H1 (cell line): ENCODE results near the gene INKA2. TPM values are rescaled to one million over a fixed set of nuclear protein-coding genes. Genes with fewer than 3 reads are reported as not detected.

Experiments used
- CTCF ChIA-PET: fragments of 300-600 bp; sonication (Branson Sonifier 250); formaldehyde crosslinking; loops from one replicate; lab custom pipeline; 2021; ENCODE audit not compliant: partially characterized antibody; lab: Charles Lee
- POLR2A ChIA-PET: fragments of 300-600 bp; sonication (Branson Sonifier 250); formaldehyde crosslinking; loops from one replicate; lab custom pipeline; 2021; ENCODE audit warnings: inconsistent platforms; ENCODE audit not compliant: partially characterized antibody; lab: Charles Lee
- DNase-seq, 2 experiments: peaks; one replicate each; pipeline versions ENCODE4 v3.0.0 to v3.0.0-alpha.2; 2010 to 2022; ENCODE audit warnings: low spot score in 2 of 2, low read depth in 1 of 2, mixed read lengths in 1 of 2
- FAIRE-seq: peaks from 2 replicates; lab custom pipeline; 2011; peaks lifted over from hg19 to GRCh38; lab: Jason Lieb, UNC
- H2AFZ ChIP-seq: 2 replicates; pipeline ENCODE4 v1.8.1; 2012; ENCODE audit warnings: low read length, inconsistent platforms
- H2AK5ac ChIP-seq: 2 replicates; pipeline ENCODE4 v1.6.1; 2013; ENCODE audit warnings: low read depth, low read length
- H2BK120ac ChIP-seq: replicated peaks from 2 replicates; pipeline ENCODE3; 2013; ENCODE audit warnings: low read depth, low read length, inconsistent platforms
- H2BK12ac ChIP-seq: 2 replicates; pipeline ENCODE4 v1.6.1; 2013; ENCODE audit warnings: low read depth, low read length
- H2BK15ac ChIP-seq: 2 replicates; pipeline ENCODE4 v1.6.1; 2013; ENCODE audit warnings: low read length
- H2BK20ac ChIP-seq: 2 replicates; pipeline ENCODE4 v1.6.1; 2013; ENCODE audit warnings: low read length
- H2BK5ac ChIP-seq: 2 replicates; pipeline ENCODE4 v1.6.1; 2013; ENCODE audit warnings: low read depth, low read length
- H3K14ac ChIP-seq: 2 replicates; pipeline ENCODE4 v1.6.1; 2013; ENCODE audit warnings: inconsistent platforms; ENCODE audit not compliant: insufficient read length
- H3K18ac ChIP-seq: 2 replicates; pipeline ENCODE4 v1.6.1; 2013; ENCODE audit warnings: low read length; ENCODE audit errors: extremely low read depth
- H3K23ac ChIP-seq: 2 replicates; pipeline ENCODE4 v1.6.1; 2013; ENCODE audit warnings: inconsistent platforms; ENCODE audit not compliant: insufficient read length
- H3K23me2 ChIP-seq: 2 replicates; pipeline ENCODE4 v1.6.1; 2013; ENCODE audit warnings: low read depth, low read length
- H3K27ac ChIP-seq: 2 replicates; pipeline ENCODE4 v1.6.1; 2011; ENCODE audit warnings: low read depth, low read length, inconsistent platforms
- H3K27me3 ChIP-seq, 4 experiments: replicated peaks in 1 of 4; 1 replicate in 1 of 4; 2 replicates in 3 of 4; pipeline versions ENCODE4 v1.6.1 to v1.8.1; 2011 to 2013; ENCODE audit warnings: low read length in 3 of 4, mild to moderate bottlenecking in 3 of 4, inconsistent platforms in 2 of 4, mixed read lengths in 2 of 4, moderate library complexity in 1 of 4; ENCODE audit not compliant: control insufficient read depth in 3 of 4, insufficient read depth in 3 of 4; ENCODE audit errors: extremely low read depth in 1 of 4
- H3K36me3 ChIP-seq, 4 experiments: 2 replicates each; pipeline versions ENCODE4 v1.6.1 to v1.8.1; 2011 to 2013; ENCODE audit warnings: mild to moderate bottlenecking in 4 of 4, low read length in 3 of 4, moderate library complexity in 2 of 4, control low read depth in 1 of 4, inconsistent platforms in 1 of 4; ENCODE audit not compliant: insufficient read depth in 4 of 4, control insufficient read depth in 2 of 4
- H3K4ac ChIP-seq: replicated peaks from 2 replicates; pipeline ENCODE3; 2013; ENCODE audit warnings: low read length, low read depth, mixed read lengths, inconsistent platforms; ENCODE audit not compliant: insufficient read length
- H3K4me1 ChIP-seq, 4 experiments: replicated peaks in 1 of 4; 1 replicate in 1 of 4; 2 replicates in 3 of 4; pipeline versions ENCODE4 v1.6.1 to v1.8.1; 2011 to 2013; ENCODE audit warnings: low read length in 3 of 4, inconsistent platforms in 2 of 4, mixed read lengths in 1 of 4; ENCODE audit not compliant: insufficient read depth in 4 of 4, control insufficient read depth in 3 of 4
- H3K4me2 ChIP-seq, 2 experiments: 2 replicates each; pipeline versions ENCODE4 v1.6.1 to v1.8.1; 2011 to 2013; ENCODE audit warnings: low read depth in 2 of 2, low read length in 2 of 2, control low read depth in 1 of 2, inconsistent platforms in 1 of 2, mild to moderate bottlenecking in 1 of 2; ENCODE audit not compliant: insufficient read depth in 1 of 2
- H3K4me3 ChIP-seq, 4 experiments: fragments of 200-600, 300-600 bp in 1 of 4; sonication (generic), shearing (Covaris generic), sonication (Bioruptor Twin) in 1 of 4; 2 replicates each; pipeline versions ENCODE4 v1.5.1 to v1.8.1; 2011 to 2016; ENCODE audit warnings: low read length in 4 of 4, low read depth in 3 of 4, control low read depth in 2 of 4, inconsistent platforms in 2 of 4, mild to moderate bottlenecking in 2 of 4, mixed read lengths in 1 of 4, moderate library complexity in 1 of 4; ENCODE audit not compliant: insufficient read depth in 2 of 4; ENCODE audit errors: extremely low read depth in 1 of 4
- H3K56ac ChIP-seq: replicated peaks from 2 replicates; pipeline ENCODE3; 2013; ENCODE audit warnings: low read depth, mild to moderate bottlenecking, mixed read lengths, low read length, inconsistent platforms; ENCODE audit not compliant: insufficient read length
- H3K79me1 ChIP-seq: 2 replicates; pipeline ENCODE4 v1.6.1; 2013; ENCODE audit warnings: low read depth, low read length, control low read depth
- H3K79me2 ChIP-seq, 2 experiments: 2 replicates each; pipeline versions ENCODE4 v1.6.1 to v1.8.1; 2012 to 2013; ENCODE audit warnings: low read length in 2 of 2, mild to moderate bottlenecking in 2 of 2, inconsistent platforms in 1 of 2; ENCODE audit not compliant: insufficient read depth in 2 of 2, control insufficient read depth in 1 of 2
- H3K9ac ChIP-seq, 4 experiments: replicated peaks in 1 of 4; 1 replicate in 1 of 4; 2 replicates in 3 of 4; pipeline versions ENCODE4 v1.6.1 to v1.8.1; 2011 to 2013; ENCODE audit warnings: low read depth in 3 of 4, low read length in 3 of 4, control low read depth in 2 of 4, mild to moderate bottlenecking in 2 of 4, moderate library complexity in 2 of 4, inconsistent platforms in 1 of 4; ENCODE audit errors: extremely low read depth in 1 of 4
- H3K9me3 ChIP-seq, 2 experiments: 2 replicates each; pipeline versions ENCODE4 v1.6.1 to v1.8.1; 2012 to 2013; ENCODE audit warnings: mild to moderate bottlenecking in 2 of 2, moderate library complexity in 2 of 2, control low read depth in 1 of 2, inconsistent platforms in 1 of 2, low read depth in 1 of 2, low read length in 1 of 2, mixed read lengths in 1 of 2; ENCODE audit not compliant: insufficient read depth in 2 of 2
- H4K20me1 ChIP-seq, 2 experiments: replicated peaks in 1 of 2; 2 replicates each; pipeline versions ENCODE3 to v1.8.1; 2011 to 2013; ENCODE audit warnings: inconsistent platforms in 2 of 2, low read length in 2 of 2, mild to moderate bottlenecking in 1 of 2; ENCODE audit not compliant: insufficient read depth in 2 of 2, control insufficient read depth in 1 of 2
- H4K5ac ChIP-seq: 2 replicates; pipeline ENCODE4 v1.6.1; 2013; ENCODE audit warnings: low read length, low read depth, mixed read lengths, inconsistent platforms; ENCODE audit not compliant: insufficient read length
- H4K8ac ChIP-seq: 2 replicates; pipeline ENCODE4 v1.8.0; 2013; ENCODE audit warnings: mild to moderate bottlenecking, moderate library complexity, low read length, inconsistent platforms; ENCODE audit not compliant: insufficient read depth; ENCODE audit errors: extremely low read depth
- H4K91ac ChIP-seq: replicated peaks from 2 replicates; pipeline ENCODE3; 2013; ENCODE audit warnings: low read length, mixed read lengths, inconsistent platforms; ENCODE audit not compliant: insufficient read length
- CBX8 ChIP-seq: fragments of 300-800, 300-1000 bp; sonication (generic); IDR thresholded peaks from 2 replicates; pipeline ENCODE4 v1.7.1; 2016; ENCODE audit warnings: low read depth, low read length, borderline replicate concordance
- CREB1 ChIP-seq: IDR thresholded peaks from 2 replicates; pipeline ENCODE4 v1.6.1; 2012; ENCODE audit warnings: inconsistent platforms
- EZH2 ChIP-seq: fragments of 200-600 bp; sonication (generic); IDR thresholded peaks from 2 replicates; pipeline ENCODE4 v1.7.1; 2012; ENCODE audit warnings: low read depth, mild to moderate bottlenecking, moderate library complexity, low read length, inconsistent platforms; ENCODE audit not compliant: severe bottlenecking
- GTF2F1 ChIP-seq: IDR thresholded peaks from 2 replicates; pipeline ENCODE4 v1.6.1; 2012; ENCODE audit warnings: low read depth, low read length, improper control_type of control experiment, borderline replicate concordance
- JUN ChIP-seq: IDR thresholded peaks from 2 replicates; pipeline ENCODE4 v1.6.1; 2011; ENCODE audit warnings: low read depth, mild to moderate bottlenecking, improper control_type of control experiment, low read length
- KDM1A ChIP-seq: fragments of 200-600, 300-600 bp; sonication (generic); IDR thresholded peaks from 2 replicates; pipeline ENCODE4 v1.7.1; 2016; ENCODE audit warnings: mild to moderate bottlenecking, low read length, borderline replicate concordance
- NANOG ChIP-seq: IDR thresholded peaks from 2 replicates; pipeline ENCODE4 v1.6.1; 2011; ENCODE audit warnings: low read length, low read depth, mild to moderate bottlenecking, inconsistent platforms; ENCODE audit not compliant: insufficient read depth, poor library complexity, severe bottlenecking
- RAD21 ChIP-seq, 2 experiments: IDR thresholded peaks in 1 of 2; conservative IDR thresholded peaks in 1 of 2; 2 replicates each; pipeline ENCODE4 v1.6.1; 2011; ENCODE audit warnings: low read depth in 2 of 2, low read length in 2 of 2, improper control_type of control experiment in 1 of 2, inconsistent platforms in 1 of 2, mild to moderate bottlenecking in 1 of 2, moderate library complexity in 1 of 2
- RNF2 ChIP-seq: fragments of 200-900, 300-1000 bp; sonication (generic); IDR thresholded peaks from 2 replicates; pipeline ENCODE4 v1.7.1; 2016; ENCODE audit warnings: borderline replicate concordance, low read depth, mild to moderate bottlenecking, antibody characterized with exemption, low read length; ENCODE audit not compliant: poor library complexity, severe bottlenecking; ENCODE audit errors: missing control alignments
- SUZ12 ChIP-seq: fragments of 200-600 bp; sonication (generic); IDR thresholded peaks from 2 replicates; pipeline ENCODE4 v1.6.1; 2012; ENCODE audit warnings: mild to moderate bottlenecking, inconsistent platforms, low read length, moderate library complexity, mixed read lengths
- WGBS, 2 experiments: shearing (Covaris generic) in 1 of 2; methylation state at CpG; one replicate each; pipeline versions ENCODE4 v1.1.6 to v1.1.7; 2013 to 2015; ENCODE audit warnings: low lambda C conversion rate in 2 of 2, mixed read lengths in 2 of 2, inconsistent platforms in 1 of 2, low coverage in 1 of 2, missing lambda C conversion rate in 1 of 2; ENCODE audit not compliant: insufficient replicate concordance in 2 of 2, insufficient coverage in 1 of 2, insufficient read length in 1 of 2; ENCODE audit errors: extremely low coverage in 1 of 2, missing lambda C conversion rate in 1 of 2; 5-methylcytosine and 5-hydroxymethylcytosine counted together
- polyA plus RNA-seq, 7 experiments: library from polyadenylated mRNA; depleted of rRNA in 3 of 7; stranded (reverse) in 5 of 7; unstranded in 2 of 7; fragments of >200 nt in 5 of 7; fragments of 200-250 nt in 2 of 7; gene quantifications; 1 replicate in 5 of 7; 2 replicates in 1 of 7; 4 replicates in 1 of 7; pipeline versions ENCODE4 v1.2.1 to v1.2.3, GENCODE V29; 2011 to 2013; ENCODE audit warnings: missing spikeins in 2 of 7, mixed read lengths in 2 of 7
- total RNA-seq: library from RNA; stranded (reverse); fragmentation: NEBNext Ultra II Directional; extraction: Animal tissue kit (Norgen Biotek cat#: 25700); gene quantifications from 2 replicates; pipeline ENCODE4 v1.2.1, GENCODE V29; 2021

Gene INKA2
- total and polyA plus RNA-seq, 2 of the 8 experiments (the other 6 are each of a cell fraction or from before 2014, with no cell fraction given): 4.2 to 11.5 TPM

- Histone ChIP-seq H3K4me1 (peaks cover 19 to 32% (median 26%) of the 10 kb centered on the region in 4 experiments), H3K4me3 (no peak overlapping the region), H3K4ac (no peak overlapping the region), H3K14ac (no peak overlapping the region), H3K18ac (no peak overlapping the region), H3K23ac (no peak overlapping the region), H4K5ac (no peak overlapping the region), H2AK5ac (0 out of 2 replicates have a peak overlapping the region, but pooled peaks have one; percentile 16), H3K56ac (no peak overlapping the region), H4K91ac (no peak overlapping the region), H3K27me3 (no peaks in the 10 kb centered on the region; a peak in 1 of 7 replicates), H3K9me3 (no peaks in the 10 kb centered on the region), H3K36me3 (peaks cover 0 to 3% (median 1%) of the 10 kb centered on the region in 4 experiments; a peak in 3 of 8 replicates), H4K8ac (no peak overlapping the region), H2BK120ac (no peak overlapping the region), H3K9ac (no peak overlapping the region), H3K79me1 (peaks cover 11% of the 10 kb centered on the region), H2AFZ (no peak overlapping the region), H3K4me2 (no peak overlapping the region), H2BK12ac (no peak overlapping the region), H2BK20ac (no peak overlapping the region), H3K23me2 (peaks cover 8% of the 10 kb centered on the region; the same call in 1 of the 2 replicates), H3K79me2 (peaks cover 0 to 59% of the 10 kb centered on the region in 2 experiments; a peak in 3 of 4 replicates), H4K20me1 (peaks cover 3 to 10% of the 10 kb centered on the region in 2 experiments), H3K27ac (no peak overlapping the region), H2BK15ac (peak overlapping the region; percentile 73; the same call in 1 of the 2 replicates), H2BK5ac (no peak overlapping the region)
- FAIRE-seq: no peak
- ChIA-PET POLR2A (interaction anchor here (1.0 to 19.0 kb wide), 2 partner anchors 13 to 15 kb away, joined by 5 to 343 read pairs; no protein-coding TSS in a partner anchor), CTCF (interaction anchor here (0.9 to 42.0 kb wide), 6 partner anchors 5 to 282 kb away, joined by 3 to 1070 read pairs (median 3); partner anchors contain the start of genes DDX20 and INKA2)
- WGBS, 2 experiments: 88% methylated on average over 3 of the region's 3 CpGs; no CpG with 5 or more reads in 1 of the 2 experiments
- DNase-seq: no peak
- no peak for TF ChIP-seq CREB1
- TF ChIP-seq EZH2: no peak
- TF ChIP-seq SUZ12: no peak
- no peak for TF ChIP-seq RNF2
- TF ChIP-seq GTF2F1: no peak
- TF ChIP-seq RAD21 (IDR thresholded peaks at IDR 0.05 in 1 of 2, conservative IDR thresholded peaks at IDR 0.05 in 1 of 2; ENCODE audit: low read depth in 2 of 2, low read length in 2 of 2): no peak
- TF ChIP-seq NANOG: no peak
- TF ChIP-seq CBX8: no peak
- no peak for TF ChIP-seq JUN
- no peak for TF ChIP-seq KDM1A
Measured at GRCh38 chr1:111734426-111734825, 4.8 kb downstream of the INKA2 start.
